HG02884 (cell line): ENCODE data around the gene BTBD9.

Source experiments
- ATAC-seq: cut with Tn5 transposase; IDR thresholded peaks from one replicate; pipeline ENCODE4 v1.9.1; 2021; ENCODE audit warnings: mild to moderate bottlenecking, moderate library complexity; ENCODE audit not compliant: unreplicated experiment

BTBD9 gene

GRCh38 chr6:38512211-38512610 is 127.5 kb downstream of the BTBD9 start:
- ATAC-seq, result no peak

- ATAC-seq, result no peak
These were observed 129.5 kb downstream of the BTBD9 start for GRCh38 chr6:38510205-38510604.

GRCh38 chr6:38509713-38510112 is 130.0 kb downstream of the BTBD9 start:
- ATAC-seq, result no peak

- no peak for ATAC-seq
These were observed 130.8 kb downstream of the BTBD9 start for GRCh38 chr6:38508894-38509293.

- ATAC-seq, result no peak
These were observed 131.4 kb downstream of the BTBD9 start for GRCh38 chr6:38508286-38508685.

GRCh38 chr6:38507173-38507572 is 132.6 kb downstream of the BTBD9 start:
- ATAC-seq, result no peak

- ATAC-seq, result no peak
These were observed 133.9 kb downstream of the BTBD9 start for GRCh38 chr6:38505826-38506225.

GRCh38 chr6:38504996-38505395 is 134.7 kb downstream of the BTBD9 start:
- no peak for ATAC-seq

GRCh38 chr6:38503960-38504682 is 135.6 kb downstream of the BTBD9 start:
- no peak for ATAC-seq

- no peak for ATAC-seq
These were observed 136.5 kb downstream of the BTBD9 start for GRCh38 chr6:38503032-38503773.

GRCh38 chr6:38502423-38502822 is 137.3 kb downstream of the BTBD9 start:
- ATAC-seq, result no peak

GRCh38 chr6:38501931-38502330 is 137.8 kb downstream of the BTBD9 start:
- no peak for ATAC-seq

- ATAC-seq, result no peak
These were observed 140.1 kb downstream of the BTBD9 start for GRCh38 chr6:38499529-38500096.

GRCh38 chr6:38498805-38499445 is 140.8 kb downstream of the BTBD9 start:
- no peak for ATAC-seq

GRCh38 chr6:38498085-38498484 is 141.6 kb downstream of the BTBD9 start:
- ATAC-seq, result no peak

- ATAC-seq, result no peak
These were observed 142.2 kb downstream of the BTBD9 start for GRCh38 chr6:38497546-38497945.

- ATAC-seq, result no peak
These were observed 143.7 kb downstream of the BTBD9 start for GRCh38 chr6:38495922-38496635.

GRCh38 chr6:38495518-38495917 is 144.2 kb downstream of the BTBD9 start:
- ATAC-seq, result no peak

GRCh38 chr6:38493931-38494547 is 145.7 kb downstream of the BTBD9 start:
- no peak for ATAC-seq

GRCh38 chr6:38492031-38492430 is 147.7 kb downstream of the BTBD9 start:
- no peak for ATAC-seq

- no peak for ATAC-seq
These were observed 149.8 kb downstream of the BTBD9 start for GRCh38 chr6:38489951-38490350.
